Activated T-cell treated with anti-CD3 and anti-CD28 coated beads for 48 hours (primary cell): ENCODE data around the gene DPT.

Experiments
- DNase-seq: peaks from one replicate; pipeline ENCODE4 v3.0.0-alpha.2; 2020; ENCODE audit warnings: low read depth

The DPT gene

GRCh38 chr1:168698453-168698852 is 30.6 kb downstream of the DPT start:
- DNase-seq: no peak

GRCh38 chr1:168697356-168698126 is 31.5 kb downstream of the DPT start:
- no peak for DNase-seq

- DNase-seq: no peak
Observed at GRCh38 chr1:168696125-168696760, 32.8 kb downstream of the DPT start.

GRCh38 chr1:168693872-168694238 is 35.2 kb downstream of the DPT start:
- no peak for DNase-seq

GRCh38 chr1:168693197-168693871 is 35.7 kb downstream of the DPT start:
- DNase-seq: no peak

- no peak for DNase-seq
Observed at GRCh38 chr1:168692472-168692871, 36.5 kb downstream of the DPT start.

- DNase-seq: no peak
Observed at GRCh38 chr1:168691541-168691940, 37.5 kb downstream of the DPT start.

GRCh38 chr1:168689726-168690602 is 39.0 kb downstream of the DPT start:
- DNase-seq: no peak

- DNase-seq: no peak
Observed at GRCh38 chr1:168689327-168689657, 39.7 kb downstream of the DPT start.

GRCh38 chr1:168688644-168689326 is 40.2 kb downstream of the DPT start:
- no peak for DNase-seq

GRCh38 chr1:168687816-168688215 is 41.2 kb downstream of the DPT start:
- DNase-seq: no peak

- DNase-seq: no peak
Observed at GRCh38 chr1:168686666-168687065, 42.3 kb downstream of the DPT start.

GRCh38 chr1:168683871-168684270 is 45.1 kb downstream of the DPT start:
- no peak for DNase-seq

- no peak for DNase-seq
Observed at GRCh38 chr1:168676861-168677260, 52.1 kb downstream of the DPT start.

GRCh38 chr1:168676029-168676812 is 52.8 kb downstream of the DPT start:
- DNase-seq: no peak

GRCh38 chr1:168673974-168674683 is 54.9 kb downstream of the DPT start:
- DNase-seq: no peak

- no peak for DNase-seq
Observed at GRCh38 chr1:168672278-168672677, 56.7 kb downstream of the DPT start.

- no peak for DNase-seq
Observed at GRCh38 chr1:168671782-168672181, 57.2 kb downstream of the DPT start.

GRCh38 chr1:168665975-168666374 is 63.0 kb downstream of the DPT start:
- no peak for DNase-seq

GRCh38 chr1:168664069-168664834 is 64.8 kb downstream of the DPT start:
- DNase-seq: no peak
